D721Med (cell line): ENCODE data around the gene RAD51C.
A peak's percentile ranks its signal among the peaks of the same experiment; 100 is the strongest.
"Not testable (repeated sequence)": the region's sequence is repeated elsewhere in the genome, so short reads cannot be mapped to it uniquely, and the experiment has no call there.

Source experiments
- DNase-seq: peaks from one replicate; pipeline ENCODE4 v3.0.0; 2011; ENCODE audit warnings: low spot score; ENCODE audit not compliant: insufficient read length
- FAIRE-seq: peaks from 2 replicates; lab custom pipeline; 2011; peaks lifted over from hg19 to GRCh38; lab: Jason Lieb, UNC
- TF ChIP-seq, protein P1 (sequence below): IDR thresholded peaks from 2 replicates; pipeline ENCODE4 v1.5.1; 2012; ENCODE audit warnings: mild to moderate bottlenecking, control low read depth; ENCODE audit not compliant: insufficient read depth; ENCODE audit errors: missing control alignments

The RAD51C gene

DNA sequence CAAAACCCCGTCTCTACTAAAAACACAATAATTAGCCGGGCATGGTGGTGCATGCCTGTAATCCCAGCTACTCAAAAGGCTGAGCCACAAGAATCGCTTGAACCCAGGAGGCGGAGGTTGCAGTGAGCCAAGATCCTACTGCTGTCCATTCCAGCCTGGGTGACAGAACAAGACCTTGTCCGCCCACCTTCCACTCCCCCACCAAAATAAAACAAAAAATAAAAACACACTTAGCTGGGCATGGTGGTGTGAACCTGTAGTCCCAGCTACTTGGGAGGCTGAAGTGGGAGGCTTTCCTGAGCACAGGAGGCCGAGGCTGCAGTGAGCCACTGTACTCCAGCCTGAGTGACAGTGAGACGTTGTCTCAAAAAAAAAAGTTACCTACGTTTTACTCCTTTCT is 66.5 kb downstream of the RAD51C start:
- TF ChIP-seq, protein P1, sequence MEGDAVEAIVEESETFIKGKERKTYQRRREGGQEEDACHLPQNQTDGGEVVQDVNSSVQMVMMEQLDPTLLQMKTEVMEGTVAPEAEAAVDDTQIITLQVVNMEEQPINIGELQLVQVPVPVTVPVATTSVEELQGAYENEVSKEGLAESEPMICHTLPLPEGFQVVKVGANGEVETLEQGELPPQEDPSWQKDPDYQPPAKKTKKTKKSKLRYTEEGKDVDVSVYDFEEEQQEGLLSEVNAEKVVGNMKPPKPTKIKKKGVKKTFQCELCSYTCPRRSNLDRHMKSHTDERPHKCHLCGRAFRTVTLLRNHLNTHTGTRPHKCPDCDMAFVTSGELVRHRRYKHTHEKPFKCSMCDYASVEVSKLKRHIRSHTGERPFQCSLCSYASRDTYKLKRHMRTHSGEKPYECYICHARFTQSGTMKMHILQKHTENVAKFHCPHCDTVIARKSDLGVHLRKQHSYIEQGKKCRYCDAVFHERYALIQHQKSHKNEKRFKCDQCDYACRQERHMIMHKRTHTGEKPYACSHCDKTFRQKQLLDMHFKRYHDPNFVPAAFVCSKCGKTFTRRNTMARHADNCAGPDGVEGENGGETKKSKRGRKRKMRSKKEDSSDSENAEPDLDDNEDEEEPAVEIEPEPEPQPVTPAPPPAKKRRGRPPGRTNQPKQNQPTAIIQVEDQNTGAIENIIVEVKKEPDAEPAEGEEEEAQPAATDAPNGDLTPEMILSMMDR: no peak
- FAIRE-seq: no peak
- DNase-seq: no peak

- peak; percentile 21 for FAIRE-seq
- DNase-seq: no peak
Measured at GRCh38 chr17:58759522-58759921, 67.1 kb downstream of the RAD51C start.

GRCh38 chr17:58760248-58760647 is 67.8 kb downstream of the RAD51C start:
- FAIRE-seq (no peak), DNase-seq (no peak)
- TF ChIP-seq, protein P1: no peak

More at GRCh38 chr17:58759522-58759921, 67.1 kb downstream of the RAD51C start:
- TF ChIP-seq, protein P1: no peak

DNA sequence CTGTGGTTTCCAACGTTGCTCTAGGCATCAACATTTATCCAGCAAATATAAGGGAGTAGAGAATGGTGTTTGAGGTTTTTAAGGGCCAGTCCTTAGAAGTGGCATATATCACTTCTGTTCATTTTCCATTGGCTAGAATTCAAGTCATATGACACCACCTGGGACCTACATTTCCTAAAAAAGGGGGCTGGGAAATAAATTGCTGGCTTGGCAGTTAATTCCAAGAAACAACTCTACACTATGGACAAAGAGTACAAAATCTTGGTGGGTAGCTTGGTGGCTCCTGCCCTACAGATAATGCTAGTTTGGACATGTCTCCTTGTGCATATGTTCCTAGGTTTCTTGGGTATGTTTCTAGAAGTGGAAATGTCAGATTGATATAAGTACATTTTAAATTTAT is 70.9 kb downstream of the RAD51C start:
- FAIRE-seq: no peak
- DNase-seq: no peak
- TF ChIP-seq, protein P1: no peak

DNA sequence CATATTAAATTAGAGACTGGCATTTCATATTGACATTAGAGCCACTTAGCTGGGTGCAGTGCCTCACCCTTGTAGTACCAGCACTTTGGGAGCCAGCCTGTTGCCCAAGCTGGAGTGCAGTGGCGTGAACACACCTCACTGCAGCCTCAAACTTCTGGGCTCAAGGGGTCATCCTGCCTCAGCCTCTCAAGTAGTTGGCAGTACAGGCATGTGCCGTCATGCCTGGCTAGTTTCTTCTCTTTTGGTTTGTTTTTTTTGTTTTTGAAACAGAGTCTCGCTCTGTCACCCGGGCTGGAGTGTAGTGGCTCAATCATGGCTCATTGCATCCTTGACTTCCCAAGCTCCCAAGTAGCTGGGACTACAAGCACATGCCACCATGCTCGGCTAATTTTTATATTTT is 72.0 kb downstream of the RAD51C start:
- FAIRE-seq: no peak
- no peak for DNase-seq
- TF ChIP-seq, protein P1: no peak

- not testable (repeated sequence) for DNase-seq, FAIRE-seq
Measured at GRCh38 chr17:58778482-58778881, 86.1 kb downstream of the RAD51C start.

DNA sequence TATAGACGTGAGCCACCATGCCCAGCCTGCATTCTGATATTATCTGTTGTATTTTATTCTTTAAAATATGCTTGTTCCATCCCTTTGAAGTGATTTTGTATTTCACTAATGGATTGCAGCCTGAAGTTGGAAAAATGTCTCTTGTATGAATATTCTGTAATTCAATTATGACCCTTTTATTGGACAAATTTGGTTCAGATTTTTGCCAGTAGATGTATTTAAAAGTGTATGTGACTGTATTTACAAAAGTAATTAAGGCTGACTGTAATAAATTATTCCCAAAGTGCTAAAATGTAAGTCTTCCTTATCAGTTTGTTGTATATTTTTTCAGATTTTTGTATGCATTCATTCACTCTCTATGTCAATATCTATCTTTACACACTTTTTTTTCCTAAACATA is 87.0 kb downstream of the RAD51C start:
- TF ChIP-seq, protein P1: no peak
- FAIRE-seq (no peak), DNase-seq (no peak)

DNA sequence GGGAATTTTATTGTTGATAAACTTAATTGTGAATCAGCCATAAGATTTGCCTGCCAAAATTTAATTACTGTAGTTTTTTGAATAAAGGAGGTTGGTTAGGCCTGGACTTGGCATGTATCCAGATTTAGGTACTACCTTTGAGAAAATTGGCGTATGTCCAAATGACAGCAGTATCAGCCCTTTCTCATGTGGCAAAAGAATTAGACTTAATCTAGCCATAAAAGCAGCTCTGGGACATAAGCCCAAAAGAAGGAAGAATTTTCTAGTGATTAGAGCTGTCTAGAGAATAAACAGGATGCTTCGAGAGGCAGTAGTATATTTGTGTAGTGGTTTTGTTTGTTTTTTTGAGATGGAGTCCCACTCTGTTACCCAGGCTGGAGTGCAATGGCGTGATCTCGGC is 91.0 kb downstream of the RAD51C start:
- FAIRE-seq: no peak
- no peak for DNase-seq
- TF ChIP-seq, protein P1: no peak
